ENCODE measurements around the gene RBM45.
"Not testable (repeated sequence)": the region's sequence is repeated elsewhere in the genome, so short reads cannot be mapped to it uniquely, and the experiment has no call there.

RBM45 gene, protein sequence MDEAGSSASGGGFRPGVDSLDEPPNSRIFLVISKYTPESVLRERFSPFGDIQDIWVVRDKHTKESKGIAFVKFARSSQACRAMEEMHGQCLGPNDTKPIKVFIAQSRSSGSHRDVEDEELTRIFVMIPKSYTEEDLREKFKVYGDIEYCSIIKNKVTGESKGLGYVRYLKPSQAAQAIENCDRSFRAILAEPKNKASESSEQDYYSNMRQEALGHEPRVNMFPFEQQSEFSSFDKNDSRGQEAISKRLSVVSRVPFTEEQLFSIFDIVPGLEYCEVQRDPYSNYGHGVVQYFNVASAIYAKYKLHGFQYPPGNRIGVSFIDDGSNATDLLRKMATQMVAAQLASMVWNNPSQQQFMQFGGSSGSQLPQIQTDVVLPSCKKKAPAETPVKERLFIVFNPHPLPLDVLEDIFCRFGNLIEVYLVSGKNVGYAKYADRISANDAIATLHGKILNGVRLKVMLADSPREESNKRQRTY

DNA sequence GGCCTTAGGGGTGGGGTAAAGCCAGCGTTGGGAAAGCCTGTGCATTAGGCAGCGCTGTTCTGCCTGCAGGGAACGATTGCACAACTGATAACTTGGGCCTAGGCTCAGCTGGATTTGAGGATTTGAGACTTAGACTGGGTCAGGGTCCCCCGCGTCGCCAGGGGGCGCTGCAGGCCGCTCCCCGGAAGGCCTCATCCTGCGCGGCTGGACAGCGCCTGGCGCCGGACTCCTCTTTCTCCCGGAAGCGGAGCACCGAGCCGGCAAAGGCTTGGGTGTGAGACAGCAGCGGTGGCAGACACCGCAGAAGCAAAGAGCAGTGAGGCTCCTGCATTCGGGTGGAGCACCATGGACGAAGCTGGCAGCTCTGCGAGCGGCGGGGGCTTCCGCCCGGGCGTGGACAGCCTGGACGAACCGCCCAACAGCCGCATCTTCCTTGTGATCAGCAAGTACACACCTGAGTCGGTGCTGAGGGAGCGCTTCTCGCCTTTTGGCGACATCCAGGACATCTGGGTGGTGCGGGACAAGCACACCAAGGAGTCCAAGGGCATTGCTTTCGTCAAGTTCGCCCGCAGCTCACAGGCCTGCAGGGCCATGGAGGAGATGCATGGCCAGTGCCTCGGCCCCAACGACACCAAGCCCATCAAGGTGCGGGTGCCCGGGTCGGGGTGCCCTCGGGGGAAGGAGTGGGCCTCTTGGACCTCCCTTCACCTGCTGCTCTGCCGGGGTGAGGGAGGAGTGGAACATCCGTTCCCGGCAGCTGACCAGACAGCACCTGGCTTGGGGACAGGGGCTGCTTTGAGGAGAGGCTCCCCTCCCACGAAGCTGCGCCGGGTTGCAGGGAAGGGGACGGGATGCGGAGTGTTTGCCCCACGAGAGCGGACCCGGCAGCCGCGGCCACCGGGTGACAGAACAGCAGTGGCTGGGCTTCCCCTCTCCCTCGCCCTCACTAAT lies at the start of gene RBM45:
Gene RBM45 (plus strand): TSS at position 236 of the 951 bp plus-strand sequence. CDS start 110 bp downstream, at position 346.
- peak; percentile 68 for DNase-seq (ENCODE audit: low read depth)

DNA sequence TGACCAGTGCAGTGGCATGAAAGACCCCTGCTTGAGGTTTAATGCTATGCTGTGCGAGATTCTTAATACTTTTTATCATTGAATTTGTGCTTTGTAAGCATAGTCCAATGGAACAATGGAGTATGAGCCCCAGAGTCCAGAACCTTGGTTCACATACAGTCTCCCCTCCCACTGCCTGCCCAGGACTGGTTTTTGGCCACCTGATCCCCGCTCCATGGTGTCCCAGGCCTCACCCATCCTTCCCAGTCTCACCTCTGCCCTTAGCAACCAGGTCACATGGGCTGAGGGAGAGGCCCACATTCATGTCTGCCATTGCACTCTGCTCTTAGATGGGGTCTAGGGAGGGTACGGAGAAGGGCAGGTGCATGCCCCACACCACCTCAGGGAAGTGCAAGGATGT lies 45.9 kb upstream of the RBM45 start:
- DNase-seq (ENCODE audit: low read depth): no peak

DNA sequence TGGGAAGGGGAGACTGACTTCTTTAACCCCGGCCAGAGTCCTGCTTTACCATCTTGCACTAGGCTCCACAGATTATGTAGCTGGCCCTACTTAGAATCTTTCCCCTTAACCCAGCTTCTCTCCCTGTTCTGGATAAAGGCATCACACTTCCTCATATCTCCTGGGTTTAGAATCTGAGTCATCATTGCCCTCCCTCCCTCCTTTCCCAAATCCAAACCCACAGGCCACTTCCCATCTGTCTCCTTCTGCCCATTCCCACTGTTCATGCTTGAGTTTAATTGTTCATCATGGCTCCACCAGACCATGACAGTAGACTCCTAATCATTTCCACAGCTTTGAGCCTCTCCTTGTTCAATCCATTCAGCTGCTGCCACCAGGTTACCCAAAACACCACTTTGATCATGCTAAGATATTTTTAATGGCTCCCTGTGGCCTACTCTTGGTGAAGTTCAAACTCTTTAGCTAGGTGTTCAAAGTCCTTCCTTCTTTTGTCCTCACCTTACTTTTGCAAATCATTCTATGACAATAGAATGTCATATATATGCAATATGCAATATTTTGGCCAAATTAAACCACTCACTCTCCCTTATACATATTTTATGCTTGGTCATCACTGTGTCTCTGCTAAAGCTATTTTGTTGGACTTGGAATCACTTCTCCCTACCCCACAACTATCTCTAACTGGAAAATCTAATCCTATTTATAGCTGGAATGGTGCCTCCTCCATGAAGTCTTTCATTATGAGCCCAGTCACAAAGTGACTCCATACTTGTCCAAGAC lies 45.2 kb upstream of the RBM45 start:
- no peak for DNase-seq (ENCODE audit: low read depth)

DNA sequence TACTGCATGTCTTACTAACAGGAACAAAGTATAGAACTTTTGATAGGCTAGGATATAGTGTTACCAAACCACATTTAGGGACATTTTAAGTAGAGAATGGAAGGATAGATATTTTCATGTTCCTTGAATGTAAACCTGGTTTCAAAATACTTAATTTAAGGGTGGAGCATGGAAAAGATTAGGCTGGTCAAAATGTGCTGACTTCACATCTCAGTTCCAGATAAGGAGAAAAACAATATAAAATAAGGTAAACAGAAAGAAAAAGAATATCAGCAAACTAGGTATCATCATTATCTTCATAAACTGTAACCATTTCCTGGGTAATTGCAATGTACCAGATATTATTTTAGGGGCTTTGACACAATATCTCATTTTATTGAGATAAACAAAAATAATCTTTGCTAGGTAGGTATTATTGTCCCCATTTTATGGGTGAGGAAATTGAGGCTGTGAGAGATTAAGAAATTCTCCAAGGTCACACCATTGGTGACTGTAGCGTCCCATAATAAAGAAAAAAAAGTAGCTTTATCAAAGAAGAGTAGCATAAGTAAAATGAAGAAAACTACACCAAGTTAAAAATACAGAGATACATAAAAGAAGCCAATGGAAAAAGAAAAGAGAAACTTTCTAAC lies 43.3 kb upstream of the RBM45 start:
- no peak for DNase-seq (ENCODE audit: low read depth)

DNA sequence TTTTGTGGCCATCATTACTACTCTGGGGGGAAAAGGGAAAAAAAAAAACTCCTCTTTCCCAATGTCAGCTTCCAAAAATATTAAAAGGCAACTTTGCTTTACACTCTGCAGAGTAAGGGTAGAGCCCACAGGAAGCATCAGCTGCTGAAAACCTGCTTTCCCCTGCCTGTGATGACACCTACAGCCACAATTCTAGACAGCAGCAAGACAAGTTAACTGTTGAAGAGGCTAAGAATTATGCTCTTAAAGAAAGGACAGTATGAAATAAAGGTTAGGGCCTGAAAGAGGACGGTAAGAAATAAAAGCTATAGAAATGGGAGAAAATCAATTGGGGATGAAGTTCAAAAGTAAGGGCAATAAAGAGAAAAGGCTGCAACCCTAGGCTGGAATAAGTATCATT lies 42.7 kb upstream of the RBM45 start:
- DNase-seq (ENCODE audit: low read depth): no peak

DNA sequence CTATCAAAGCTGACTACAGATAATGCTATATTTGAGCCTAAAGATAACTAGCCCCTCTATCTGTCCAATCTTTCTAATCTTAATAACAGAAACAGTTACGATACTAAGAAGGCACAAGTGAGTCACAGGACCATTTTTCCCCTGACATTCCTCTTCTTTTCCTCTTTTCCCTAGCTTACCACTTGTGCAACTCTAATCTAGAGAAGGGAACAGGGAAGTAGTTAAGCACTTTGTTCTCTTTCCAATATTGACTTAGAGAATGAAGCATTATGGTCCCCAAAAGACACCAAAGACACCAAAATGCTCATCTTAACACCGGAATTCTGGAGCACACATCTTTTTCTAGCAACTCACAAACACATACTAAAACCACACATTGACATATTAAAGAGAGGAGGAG lies 41.4 kb upstream of the RBM45 start:
- no peak for DNase-seq (ENCODE audit: low read depth)

DNA sequence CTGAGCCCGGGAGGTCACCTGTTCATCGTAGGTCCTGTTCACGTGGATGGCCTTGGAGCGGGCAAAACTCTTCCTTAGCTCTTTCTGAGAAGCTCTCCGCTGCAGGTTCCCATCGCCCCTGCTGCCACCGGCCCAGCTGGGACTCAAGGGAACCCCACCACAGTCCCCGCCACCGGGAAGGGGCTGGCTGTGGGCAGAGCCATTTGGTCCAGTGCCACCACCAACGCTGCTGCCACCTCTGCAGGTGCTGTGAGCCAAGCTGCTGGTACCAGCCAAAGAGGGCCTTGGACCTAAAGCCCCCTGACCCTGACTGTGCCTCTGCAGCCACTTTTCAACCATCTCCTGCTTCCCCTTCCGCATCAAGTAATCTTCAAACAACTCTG lies 40.2 kb upstream of the RBM45 start:
- DNase-seq (ENCODE audit: low read depth): no peak

DNA sequence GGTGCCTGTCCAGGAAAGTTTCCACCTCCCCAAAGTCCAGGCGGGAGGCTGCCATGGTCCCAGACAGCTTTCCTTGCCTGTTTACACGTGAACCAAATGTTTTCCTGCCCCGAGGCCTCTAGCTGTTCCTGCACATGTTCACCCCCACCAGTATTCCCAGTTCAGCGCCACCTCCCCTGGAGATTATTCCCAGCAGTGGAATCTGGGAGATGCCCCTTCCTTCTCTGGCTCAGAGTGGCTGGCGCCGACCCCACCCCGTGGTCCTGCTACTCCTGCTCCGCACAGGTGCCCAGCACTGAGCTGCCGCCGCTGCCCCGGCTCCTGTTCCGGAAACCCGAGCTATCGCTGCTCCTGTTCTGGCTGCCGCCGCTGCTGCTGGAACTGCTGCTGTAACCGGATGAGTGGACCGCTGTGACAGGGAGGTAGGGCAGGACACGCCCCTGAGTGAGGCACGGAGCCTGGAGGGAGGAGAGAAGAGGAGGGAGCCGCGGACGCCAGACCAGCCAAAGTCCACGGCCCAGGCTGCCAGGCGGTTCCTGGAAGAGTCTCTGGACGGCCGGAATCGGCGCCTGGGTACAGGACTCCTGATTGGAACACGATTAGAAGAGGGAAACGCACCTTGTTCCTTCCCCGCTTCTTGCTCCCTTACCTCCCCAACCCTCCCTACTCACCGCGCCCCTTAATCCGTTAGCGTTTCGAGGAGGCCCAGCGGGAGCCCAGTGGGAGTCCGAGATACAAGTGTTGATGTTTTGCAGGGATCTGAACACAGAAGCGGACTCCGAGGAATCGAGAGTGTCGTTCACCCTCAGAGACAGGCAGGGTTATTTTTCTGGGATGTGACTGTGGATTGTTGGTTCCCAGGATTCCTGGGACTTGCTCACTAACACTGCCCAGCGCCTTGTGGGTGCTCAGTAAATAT lies 39.6 kb upstream of the RBM45 start, which contains the start of gene PDE11A:
Gene PDE11A (minus strand): TSS at position 395 of the 919 bp plus-strand sequence. CDS start 340 bp downstream, at position 55.
- no peak for DNase-seq (ENCODE audit: low read depth)

DNA sequence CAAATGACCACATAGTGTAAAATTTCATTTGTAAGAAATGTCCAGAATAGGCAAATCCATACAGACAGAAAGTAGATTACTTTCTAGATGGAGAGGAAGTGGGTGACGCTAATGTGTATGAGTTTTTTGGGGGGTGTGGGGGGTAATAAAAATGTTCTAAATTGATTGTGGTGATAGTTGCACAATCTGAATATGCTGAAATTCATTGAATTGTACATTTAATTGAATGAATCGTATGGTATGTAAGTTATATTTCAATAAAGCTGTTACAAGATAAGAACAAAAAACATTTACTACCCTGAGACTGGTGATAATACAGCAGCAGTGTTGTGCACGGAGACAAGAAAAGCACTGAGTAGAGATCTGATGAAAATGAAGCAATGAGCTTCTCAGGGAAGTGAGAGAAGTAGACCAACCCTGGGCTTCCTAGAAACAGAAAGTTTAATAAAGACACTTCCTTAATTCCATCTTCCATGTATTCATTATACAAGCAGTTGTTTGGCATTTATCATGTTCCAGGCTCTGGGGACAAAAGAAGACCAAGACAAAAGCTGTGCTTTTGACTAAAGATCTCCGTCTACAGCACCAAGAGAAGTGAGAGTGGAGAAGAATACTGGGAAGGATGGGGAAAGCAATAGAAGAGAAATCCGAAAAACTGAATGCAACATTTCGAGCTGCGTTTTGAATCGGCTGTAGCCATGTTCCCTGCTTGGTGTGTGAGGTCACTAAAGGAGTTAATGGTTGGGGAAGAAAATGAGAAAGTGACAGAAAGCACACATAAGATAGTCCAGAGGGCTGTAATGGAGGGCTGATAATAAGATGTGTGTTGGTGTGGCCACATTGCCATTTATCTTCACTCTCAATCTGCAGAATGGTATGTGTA lies 37.9 kb upstream of the RBM45 start:
- DNase-seq (ENCODE audit: low read depth): no peak

DNA sequence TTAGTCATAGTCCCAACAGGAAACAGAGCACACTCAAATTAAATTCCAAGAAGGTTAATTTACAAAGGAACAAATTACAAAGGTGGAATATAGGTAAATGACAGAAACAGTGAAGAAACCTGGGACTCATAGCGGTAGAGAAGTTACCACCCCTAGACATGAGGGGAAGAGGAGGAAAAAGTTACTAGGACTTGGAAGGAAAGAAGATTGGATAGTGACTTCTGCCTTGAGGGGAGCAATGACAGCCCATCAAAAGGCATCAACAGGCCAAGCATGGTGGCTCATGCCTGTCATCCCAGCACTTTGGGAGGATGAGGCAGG lies 37.3 kb upstream of the RBM45 start:
- no peak for DNase-seq (ENCODE audit: low read depth)

DNA sequence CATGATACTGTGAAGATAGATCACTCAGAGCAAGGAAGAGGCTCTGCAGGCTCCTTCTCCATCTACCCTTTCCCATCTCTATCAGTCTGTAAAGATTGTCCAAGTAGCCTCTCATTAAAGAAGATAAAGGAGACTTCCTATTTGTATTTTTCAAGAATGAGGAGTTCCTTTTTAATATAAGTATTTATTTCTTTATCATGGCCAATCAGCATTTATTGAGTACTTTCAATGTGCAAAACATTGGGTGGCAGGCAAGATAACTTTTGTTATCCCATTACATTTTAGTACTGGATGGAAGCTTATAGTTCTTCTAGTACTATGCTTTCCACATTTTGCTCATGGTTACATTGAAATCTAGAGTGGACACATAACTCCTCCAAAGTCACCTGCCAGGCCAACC lies 36.1 kb upstream of the RBM45 start:
- no peak for DNase-seq (ENCODE audit: low read depth)

DNA sequence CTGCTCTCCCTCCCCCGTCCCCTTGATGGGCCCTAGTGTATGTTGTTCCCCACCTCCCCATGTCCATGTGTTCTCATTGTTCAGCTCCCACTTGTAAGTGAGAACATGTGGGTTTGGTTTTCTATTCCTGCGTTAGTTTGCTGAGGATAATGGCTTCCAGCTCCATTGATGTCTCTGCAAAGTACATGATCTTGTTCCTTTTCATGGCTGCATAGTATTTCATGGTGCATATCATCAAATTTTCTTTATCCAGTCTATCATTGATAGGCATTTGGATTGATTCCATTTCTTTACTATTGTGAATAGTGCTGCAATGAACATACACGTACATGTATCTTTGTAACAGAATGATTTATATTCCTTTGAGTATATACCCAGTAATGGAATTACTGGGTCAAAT lies 33.0 kb upstream of the RBM45 start:
- DNase-seq (ENCODE audit: low read depth): not testable (repeated sequence)

DNA sequence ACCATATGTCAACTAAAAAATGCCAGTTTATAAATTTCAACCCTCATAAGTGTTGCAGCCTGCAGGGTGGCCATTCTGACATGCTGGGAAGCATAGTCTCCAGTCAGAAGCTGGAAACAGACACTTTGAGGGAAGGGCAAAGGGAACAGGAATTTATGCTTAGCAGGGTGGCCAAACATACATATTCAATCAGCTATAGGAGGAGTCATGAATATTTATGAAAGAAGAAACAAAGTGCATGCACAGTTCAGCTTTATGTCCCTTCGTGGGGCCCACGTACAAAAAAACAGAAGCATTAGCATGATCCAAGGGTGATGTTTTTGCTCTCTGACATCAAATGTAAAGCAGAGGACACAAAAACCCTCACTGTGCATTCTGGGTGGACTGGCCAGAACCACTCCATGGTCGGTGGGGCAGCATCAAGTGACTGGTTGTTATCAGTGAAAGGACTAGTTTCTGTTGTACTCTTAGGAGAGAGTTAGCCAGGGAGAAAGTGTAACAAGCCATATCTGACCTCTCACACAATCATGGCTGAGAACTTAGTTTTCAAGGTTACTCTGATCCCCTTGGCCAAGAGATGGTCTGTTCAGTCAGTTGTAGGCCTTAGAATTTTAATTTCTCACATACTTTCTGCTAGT lies 29.7 kb upstream of the RBM45 start:
- no peak for DNase-seq (ENCODE audit: low read depth)

DNA sequence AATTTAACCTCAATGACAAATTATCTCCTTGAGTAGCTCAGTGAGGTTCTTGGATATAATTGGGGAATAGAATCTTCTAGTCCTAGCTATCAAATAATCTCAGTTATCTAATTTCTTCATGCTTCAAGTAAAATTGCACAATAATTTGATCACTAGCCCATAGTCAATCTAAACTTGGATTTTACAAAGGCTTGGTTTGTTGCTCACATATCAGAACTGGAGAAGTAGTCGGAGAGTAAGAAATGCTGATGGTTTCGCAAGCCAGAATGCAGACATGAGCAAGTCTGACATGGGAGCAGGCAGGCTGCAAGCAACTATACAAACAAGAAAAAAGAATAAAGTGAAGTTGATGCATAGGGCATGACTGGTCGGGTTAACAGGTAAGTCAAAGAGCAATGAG lies 28.0 kb upstream of the RBM45 start:
- no peak for DNase-seq (ENCODE audit: low read depth)

DNA sequence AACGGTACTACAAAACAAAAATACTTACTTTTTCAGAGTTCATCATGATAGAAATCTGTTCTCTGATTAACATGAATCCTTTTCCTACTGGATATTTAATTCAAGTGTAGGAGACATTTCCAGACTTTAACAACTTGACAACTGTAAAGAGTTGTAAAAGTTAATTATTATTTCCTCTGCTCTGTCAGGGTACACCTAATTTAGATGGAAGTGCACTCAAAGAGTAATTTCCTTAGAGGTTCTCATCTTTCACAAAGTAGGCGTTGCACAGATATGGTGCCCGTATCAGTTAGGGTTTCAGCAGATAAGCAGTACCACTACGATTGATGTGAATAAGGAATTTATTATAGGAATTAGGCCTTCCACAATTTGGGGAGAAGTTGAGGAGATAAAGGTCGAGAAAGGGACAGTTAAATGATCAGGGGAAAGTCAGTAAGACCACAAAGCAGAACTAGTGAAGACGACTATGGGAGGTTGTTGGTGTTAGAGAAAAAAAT lies 23.4 kb upstream of the RBM45 start:
- DNase-seq (ENCODE audit: low read depth): no peak

DNA sequence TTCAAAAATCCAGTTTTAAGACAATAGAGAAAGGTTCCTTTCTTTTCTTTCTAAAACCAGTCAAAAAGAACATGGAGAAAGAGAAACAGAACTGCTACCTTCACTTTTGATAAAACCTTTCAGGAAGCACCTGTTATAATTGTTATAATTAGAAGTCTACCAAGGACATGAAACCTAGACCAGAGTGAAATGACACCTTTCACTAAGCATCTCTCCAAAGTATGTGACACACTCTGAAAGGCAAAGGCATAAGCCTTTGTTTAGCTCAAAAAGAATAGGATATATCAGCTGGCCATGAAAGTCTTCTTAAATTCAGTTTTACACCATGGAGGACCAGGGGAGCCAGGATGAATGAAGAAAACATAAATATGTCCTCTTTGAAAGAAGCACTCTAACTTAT lies 18.8 kb upstream of the RBM45 start:
- no peak for DNase-seq (ENCODE audit: low read depth)

DNA sequence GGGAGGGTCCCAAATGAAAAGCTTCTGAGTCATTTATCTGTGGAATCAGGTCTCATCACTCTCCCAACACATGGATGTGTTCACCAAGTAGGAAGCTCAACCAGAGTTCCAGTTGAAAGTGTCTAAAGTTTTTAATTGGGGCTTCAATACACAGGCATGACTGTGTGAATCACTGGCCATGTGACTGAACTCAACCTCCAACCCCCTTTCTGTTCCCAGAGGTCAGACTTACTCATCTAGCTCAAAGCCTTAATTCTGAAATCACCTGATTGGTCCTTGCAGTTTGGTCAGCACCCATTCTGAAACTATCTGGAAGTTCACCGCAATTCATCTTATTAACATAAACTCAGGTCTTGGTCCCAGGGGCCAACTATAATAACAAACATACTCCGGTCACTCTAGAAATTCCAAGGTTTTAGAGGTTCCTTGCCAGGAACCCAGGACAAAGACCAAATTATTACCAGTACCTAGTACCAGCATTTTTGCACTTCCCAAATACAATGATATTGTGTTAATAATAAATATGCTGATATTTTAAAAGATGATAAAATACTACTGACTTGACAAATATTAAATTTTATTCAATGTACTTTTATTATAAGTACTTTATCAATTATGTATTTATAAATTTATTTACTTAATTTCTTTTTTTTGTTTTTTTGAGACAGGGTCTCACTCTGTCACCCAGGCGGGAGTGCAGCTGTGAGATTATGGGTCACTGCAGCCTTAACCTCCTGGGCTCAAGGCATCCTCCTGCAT lies 10.7 kb upstream of the RBM45 start:
- no peak for DNase-seq (ENCODE audit: low read depth)

DNA sequence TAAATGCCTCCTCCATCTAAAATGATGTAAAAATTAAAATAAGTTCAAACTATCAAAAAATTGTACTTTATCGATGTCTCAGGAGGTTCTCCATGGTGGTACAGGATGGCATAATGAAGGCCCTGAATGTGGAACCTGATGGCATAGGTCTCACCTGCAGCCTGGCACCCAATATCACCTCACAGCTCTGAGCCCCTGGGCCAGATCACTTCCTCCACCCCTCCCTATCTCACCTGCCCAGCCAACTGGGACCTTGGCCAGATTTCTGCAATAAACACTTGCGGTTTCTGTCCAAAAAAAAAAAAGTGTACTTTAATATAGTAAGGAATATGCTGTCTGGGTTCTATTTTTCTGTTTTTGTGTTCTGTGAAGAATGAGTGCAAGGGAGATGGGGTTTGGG lies 6.7 kb upstream of the RBM45 start:
- no peak for DNase-seq (ENCODE audit: low read depth)
